NCI-H1694 (cell line): Measurements from ENCODE around the gene ARHGAP22.

Experiments
- DNase-seq: peaks from one replicate; lab custom pipeline; 2025; lab: John Stamatoyannopoulos, UW

The ARHGAP22 gene

GRCh38 chr10:48463318-48464003, 141.4 kb downstream of the ARHGAP22 start:
- DNase-seq, result no peak

- DNase-seq, result no peak
Observed at GRCh38 chr10:48462482-48463020, 142.3 kb downstream of the ARHGAP22 start.

DNA sequence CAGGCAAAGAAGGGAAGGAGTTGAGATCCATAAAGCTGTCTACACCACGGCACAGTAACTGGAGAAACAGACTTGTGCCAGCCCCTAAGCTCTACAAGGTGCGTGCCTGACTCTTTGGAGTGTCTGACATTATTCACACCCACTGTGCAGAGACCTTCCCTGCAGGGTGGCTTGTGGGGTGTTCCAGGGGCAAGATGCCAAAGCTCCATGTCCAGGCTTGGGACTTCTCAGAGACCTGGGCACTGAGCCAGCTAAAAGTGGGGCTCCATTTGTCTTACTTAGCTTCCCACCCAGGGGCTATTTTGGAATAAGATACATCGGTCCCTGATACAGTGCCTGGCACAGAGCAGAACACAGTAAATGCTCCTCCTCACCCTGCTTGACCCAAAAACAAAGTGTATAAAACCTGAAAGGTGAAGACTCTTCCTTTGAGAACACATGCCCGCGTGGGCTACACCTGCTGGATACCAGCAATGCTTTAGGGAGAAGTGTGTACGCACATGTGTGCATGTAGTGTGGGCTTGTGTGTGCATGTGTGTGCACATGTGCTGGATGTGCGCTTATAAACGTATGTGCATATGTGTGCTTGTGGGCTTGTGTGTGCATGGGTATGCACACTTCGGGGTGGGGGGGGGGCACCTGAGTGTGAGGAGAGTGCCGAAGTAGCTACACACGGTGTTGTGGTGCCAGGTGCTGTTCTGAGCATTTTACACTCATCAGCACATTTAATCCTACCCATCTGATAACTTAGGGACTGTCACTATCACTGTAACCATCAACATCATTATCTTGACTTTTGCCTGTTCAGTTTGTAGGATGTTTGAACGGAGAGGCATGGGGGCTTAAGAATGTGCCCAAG, 143.0 kb downstream of the ARHGAP22 start:
- DNase-seq, result no peak

DNA sequence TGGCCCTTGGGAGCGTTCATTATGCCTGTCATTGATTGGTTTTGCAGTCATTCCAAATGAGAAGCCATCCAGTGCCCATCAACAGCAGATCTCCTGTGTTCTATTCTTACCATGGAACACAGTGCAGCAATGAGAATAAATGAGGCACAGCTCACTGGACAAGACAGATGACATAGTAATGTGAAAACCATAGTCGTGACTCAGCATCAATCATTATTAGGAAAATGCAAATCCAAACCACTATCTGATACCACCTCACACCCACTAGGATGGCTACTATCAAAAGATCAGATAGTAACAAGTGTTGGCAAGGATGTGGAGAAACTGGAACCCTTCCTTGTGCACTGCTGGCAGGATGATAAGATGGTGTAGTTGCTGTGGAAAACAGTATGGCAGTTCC, 144.7 kb downstream of the ARHGAP22 start:
- DNase-seq, result no peak

DNA sequence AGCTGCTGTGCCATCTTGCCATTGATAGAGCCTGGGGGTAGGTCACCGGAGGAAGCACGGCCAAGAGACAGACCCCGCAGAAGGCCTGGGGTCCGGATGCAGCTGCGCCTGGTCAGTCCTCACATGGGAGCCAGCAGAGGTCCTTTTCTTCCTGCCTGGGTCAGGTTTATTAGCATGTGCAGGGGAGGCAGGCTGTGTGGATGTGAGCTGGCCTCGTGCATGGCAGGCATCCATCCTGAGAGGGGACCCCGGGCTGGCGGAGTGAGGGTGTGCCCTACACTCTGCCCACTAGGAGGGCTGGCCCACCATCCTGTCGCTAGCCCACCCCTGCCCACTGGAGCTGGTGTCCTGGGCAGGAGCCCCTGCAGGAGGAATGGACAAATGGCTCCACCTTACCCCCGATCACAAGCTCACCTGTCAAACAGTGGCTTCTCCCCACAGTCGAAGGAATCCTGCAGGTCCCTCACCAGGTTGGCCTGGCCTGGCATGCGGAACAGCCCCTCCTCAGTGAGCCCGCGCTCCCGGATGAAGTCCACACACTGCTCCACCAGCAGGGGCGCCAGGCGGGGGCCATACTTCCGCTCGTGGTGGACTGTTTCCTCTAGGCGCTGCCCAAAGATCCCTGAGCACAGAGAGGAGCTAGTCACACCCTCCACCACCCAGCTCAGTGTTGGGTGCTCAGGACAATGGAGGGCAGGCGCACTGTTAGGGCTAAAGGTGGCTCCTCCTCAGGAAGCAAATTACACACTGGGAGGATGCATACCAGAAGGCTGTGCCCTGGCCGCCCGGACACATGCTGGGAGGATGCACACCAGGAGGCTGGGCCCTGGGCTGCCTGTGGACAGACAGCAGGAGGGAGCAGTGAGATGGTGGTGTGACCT, 145.4 kb downstream of the ARHGAP22 start:
- DNase-seq, result no peak

DNA sequence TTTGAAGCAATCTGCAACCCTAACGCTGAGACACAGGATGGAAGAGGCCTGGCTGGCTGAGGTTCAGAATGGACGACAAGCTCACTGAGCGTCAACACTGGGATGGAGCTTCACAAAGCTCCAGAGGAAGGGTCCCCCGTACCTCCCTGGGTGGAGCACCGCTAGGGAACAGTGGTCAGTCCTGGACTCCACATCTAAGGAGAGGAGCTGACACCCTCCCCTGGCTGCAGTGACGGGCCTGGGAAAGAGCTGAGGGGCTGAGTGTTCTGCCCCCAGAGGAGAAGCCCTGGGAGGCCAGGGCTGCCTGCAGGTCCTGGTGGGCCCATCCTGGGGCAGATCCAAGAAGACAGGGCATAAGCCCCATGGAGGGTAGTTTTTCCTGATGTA, 146.2 kb downstream of the ARHGAP22 start:
- DNase-seq, result no peak

DNA sequence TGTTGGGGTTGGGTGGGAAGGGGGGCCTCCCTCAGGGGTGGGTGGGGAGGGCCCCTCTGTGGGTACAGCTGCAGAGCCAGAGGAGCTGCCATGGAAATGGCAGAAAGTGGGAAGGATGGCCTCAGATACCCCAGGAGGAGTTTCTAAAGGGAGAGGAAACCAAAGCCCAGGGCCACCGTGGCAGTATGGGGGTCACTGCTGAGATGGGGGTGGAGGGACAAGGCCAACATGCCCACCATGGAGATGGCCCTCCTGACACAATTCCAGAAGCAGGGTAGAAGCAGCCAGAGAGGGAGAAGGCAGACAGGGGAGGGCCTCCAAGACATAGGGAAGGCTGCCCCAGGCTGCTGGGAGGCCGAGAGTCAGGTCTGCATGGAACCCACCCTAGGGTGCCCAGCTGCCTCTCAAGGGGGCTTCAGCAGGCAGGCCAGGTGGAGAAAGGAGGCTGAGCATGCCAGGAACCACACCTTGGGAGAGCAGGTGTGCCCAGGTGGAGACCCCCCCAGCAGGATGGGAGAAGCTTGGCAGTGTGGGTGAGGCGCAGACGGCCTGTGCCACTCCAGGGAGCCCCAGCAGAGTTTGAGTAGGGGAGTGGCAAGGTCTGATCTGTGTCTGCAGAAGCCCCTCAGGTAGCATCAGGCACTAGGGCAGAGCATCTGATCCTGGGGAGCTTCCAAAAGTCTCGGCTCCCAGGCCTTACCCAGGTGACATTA, 146.8 kb downstream of the ARHGAP22 start:
- no peak for DNase-seq

DNA sequence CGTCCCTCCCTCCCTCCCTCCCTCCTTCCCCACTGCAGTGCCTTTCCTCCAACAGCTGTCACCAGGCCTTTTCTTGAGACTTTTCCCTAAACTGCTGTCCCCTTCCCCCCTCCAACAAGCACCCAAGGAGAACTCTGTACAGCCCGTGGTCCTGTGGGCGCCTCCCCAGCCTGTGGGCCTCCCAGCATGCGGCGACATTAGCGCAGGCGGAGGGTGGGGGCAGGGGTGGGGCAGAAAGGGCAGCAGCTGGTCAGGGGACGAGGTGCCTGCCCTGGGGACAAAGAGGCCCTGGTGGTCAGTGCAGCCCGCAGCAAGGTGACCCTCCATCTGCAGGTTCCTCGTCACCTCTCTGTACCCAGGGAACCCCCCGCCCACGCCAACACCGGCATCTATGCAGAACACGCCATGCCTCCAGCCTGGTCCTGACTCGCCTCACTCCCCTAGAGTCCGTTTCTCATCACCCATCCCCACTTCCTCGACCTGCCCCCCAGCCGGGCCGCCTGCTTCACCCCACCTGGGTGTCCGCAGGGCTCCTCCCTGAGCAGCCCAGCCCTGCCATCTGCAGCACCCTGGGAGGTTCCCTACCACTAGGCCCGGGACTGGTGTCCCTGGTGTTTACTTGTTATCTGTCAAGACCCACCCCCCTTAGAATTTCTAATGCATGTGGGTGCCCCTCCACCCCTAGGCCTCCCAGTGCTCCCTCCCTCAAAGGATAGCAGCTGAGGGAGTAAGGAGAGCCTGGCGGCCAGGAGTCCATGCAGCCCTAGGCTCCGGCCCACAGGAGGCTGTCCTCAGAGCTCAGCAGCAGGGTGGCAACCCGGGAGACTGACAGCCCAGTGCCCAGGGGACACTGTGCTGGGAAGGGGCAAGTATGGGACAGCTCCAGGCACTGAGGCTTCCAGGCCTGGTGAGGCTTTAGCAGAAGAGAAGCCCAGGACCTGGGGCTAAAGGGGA, 147.8 kb downstream of the ARHGAP22 start:
- DNase-seq, result no peak

DNA sequence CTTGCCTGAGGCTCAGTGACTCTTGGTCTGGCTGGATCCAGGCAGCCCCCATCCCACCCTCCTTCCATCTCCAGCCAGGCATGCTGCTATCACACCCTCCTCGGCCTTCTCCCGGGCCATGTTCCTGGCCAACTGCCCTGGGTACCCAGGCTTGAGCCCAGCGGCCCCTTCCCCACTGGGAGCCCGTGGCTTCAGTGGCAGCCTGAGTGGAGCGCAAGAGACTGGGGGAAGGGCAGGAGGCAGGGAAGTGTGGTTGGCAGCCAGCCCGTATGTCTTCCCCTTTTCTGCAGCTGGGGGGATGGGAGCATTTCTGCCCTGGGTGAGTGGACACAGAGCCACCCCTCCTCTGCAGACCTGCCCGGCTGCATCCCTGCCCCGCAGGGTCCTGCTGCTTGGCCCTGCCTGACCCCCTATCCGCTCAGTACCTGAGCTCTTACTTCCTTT, 148.5 kb downstream of the ARHGAP22 start:
- DNase-seq, result no peak

GRCh38 chr10:48455392-48456151, 149.3 kb downstream of the ARHGAP22 start:
- DNase-seq, result no peak

GRCh38 chr10:48455055-48455391, 149.8 kb downstream of the ARHGAP22 start:
- no peak for DNase-seq

GRCh38 chr10:48454302-48455054, 150.4 kb downstream of the ARHGAP22 start:
- DNase-seq, result no peak

DNA sequence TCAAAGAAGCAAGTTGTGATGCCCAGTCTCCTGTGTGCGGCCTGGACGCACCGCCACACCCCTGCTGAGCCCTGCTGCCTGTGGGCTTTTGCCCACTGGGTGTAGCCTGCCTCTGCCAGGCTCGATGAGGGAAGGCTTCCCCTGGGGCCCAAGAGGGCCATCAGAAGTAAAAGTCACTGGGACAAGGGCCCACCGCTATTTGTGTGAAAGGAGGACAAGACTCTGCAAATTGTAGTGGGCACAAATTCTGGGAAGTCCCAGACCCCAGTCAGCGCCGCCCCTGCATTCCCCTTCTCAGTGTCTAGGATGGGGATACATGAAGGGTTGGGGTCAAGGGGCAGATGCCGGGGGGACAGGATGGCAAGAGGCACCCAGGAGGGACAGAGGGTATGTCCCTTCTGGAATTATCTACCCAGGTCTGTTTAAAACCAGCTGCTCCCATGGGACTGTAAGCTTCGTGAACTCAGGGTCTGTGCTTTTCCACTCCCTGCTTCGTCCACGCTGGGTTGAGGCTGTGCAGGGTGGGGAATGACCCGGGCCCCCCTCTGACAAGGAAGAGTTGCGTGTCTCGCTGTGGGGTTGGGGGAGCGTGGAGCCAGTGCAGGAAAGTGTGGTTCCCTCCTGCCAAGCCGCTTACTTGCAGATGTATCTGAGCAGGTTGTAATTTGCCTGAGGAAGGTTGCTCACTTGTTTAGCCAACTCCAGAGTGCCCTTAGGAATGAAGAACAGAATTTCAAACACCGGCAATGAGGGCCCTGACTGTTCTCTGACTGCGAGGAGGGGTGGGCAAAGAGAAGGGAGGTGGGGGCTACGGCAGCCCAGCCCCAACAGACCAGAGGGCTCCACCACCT, 151.2 kb downstream of the ARHGAP22 start:
- no peak for DNase-seq

- DNase-seq, result no peak
Observed at GRCh38 chr10:48452879-48453412, 151.9 kb downstream of the ARHGAP22 start.

DNA sequence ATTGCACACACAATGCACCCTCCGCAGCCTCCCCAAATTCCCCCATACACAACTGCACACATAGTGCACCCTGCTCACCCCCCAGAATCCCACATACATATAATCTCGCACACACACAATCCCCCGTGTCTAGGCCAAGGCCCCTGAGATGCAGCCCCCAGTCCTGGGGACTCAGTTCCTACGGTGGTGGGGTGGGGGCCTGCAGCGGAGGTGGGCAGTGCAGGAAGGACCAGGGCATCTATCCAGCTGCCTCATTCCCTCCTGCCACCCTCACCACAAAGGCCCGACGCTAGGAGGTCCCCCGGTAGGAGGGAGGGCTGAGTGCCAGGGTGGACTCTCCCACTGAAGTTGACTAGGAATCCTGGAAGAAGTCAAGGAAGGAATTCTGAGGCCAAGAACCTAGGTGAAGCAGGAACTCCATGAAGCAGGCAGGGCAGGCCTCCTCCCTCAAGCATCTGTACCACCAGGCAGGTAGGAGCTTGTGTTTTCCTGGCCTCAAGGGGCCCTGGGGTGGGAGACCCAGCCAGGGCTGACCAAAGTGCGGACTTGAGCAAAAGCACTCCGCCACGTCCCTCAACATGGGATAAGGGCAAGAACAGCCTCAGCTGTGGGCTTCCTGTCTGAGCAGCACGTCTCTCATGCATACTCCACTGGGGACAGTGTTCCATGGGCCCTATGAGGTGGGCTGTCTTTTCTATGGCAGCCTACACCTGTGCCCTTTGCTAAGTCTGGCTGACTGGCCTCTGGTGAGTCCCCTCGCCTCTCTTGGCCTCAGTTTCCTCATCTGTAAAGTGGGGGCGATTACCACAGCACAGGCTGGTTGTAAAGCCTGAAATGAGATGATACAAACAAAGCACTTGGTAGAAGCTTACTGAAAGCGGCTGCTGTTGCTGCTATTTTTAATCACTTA, 152.6 kb downstream of the ARHGAP22 start:
- DNase-seq, result no peak

DNA sequence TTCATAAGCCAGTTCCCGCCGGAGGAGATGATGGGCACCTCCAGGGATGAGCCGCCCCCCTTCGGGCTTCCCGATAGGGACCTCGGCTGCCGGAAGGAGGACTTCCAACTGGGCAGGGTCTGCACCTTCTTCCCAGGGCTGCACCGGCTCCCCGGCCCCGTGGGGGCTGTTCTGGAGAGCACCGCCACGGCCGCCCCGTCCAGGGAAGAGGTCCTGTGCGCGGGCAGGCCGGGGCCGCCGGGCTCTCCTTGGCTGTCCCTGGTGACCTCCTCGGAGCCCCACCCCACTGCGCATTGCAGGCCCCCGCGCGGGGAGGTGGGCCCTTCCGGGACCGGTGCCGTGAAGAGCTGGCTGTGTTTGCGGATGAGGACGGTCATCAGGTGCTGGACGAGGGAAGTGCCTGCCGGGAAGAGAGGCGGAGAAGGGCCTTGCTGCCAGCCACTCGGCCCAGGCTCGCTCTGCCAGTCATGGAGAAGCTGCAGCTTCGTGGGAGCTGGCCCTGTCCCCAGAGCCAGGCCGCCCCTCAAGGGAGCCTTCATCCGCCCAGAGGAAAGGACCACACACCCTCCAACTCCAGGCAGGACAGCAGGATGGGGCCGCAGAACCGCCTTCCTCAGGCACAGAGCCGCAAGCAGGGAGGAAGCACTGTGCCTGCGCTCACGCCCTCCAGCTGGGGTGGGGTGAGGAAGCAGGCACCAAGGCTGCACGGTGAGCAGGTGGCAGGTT, 154.0 kb downstream of the ARHGAP22 start:
- DNase-seq, result no peak
